ENCODE data around the gene HECTD2.

GRCh38 chr10:91551856-91552255, 141.7 kb downstream of the HECTD2 start:
- TF ChIP-seq CTCF (IDR thresholded peaks at IDR 0.05) (peak; percentile 24 to 66 (median 56)), POLR2A (IDR thresholded peaks at IDR 0.05) (no peak)
